Stimulated activated naive CD8-positive, alpha-beta T cell treated with anti-CD3 and anti-CD28 coated beads, Interleukin-15, amount 100 ng/mL, for 72 hours (primary cell): ENCODE data around the gene IRF2BP1.
A peak's percentile ranks its signal among the peaks of the same experiment; 100 is the strongest.
"Not testable (repeated sequence)": the region's sequence is repeated elsewhere in the genome, so short reads cannot be mapped to it uniquely, and the experiment has no call there.

ENCODE experiments used
- ATAC-seq: fragments of 150-1000 bp; cut with Tn5 transposase; 2 replicates; pipeline ENCODE4 v1.10.0; 2021; ENCODE audit warnings: mild to moderate bottlenecking, moderate library complexity
- DNase-seq, 2 donors: peaks; one replicate each; pipeline ENCODE4 v3.0.0; 2021 to 2022
- H3K27ac Mint-ChIP-seq, 2 donors: one replicate each; pipeline ENCODE4 v1.8.0; 2022; ENCODE audit warnings: mild to moderate bottlenecking in 2 of 2, mixed read lengths in 2 of 2, moderate library complexity in 2 of 2
- H3K27me3 Mint-ChIP-seq: one replicate; pipeline ENCODE4 v1.8.0; 2022; ENCODE audit warnings: mixed read lengths
- H3K4me1 Mint-ChIP-seq: one replicate; pipeline ENCODE4 v1.8.0; 2022; ENCODE audit warnings: mild to moderate bottlenecking, mixed read lengths
- H3K4me3 Mint-ChIP-seq, 2 donors: one replicate each; pipeline ENCODE4 v1.8.0; 2022; ENCODE audit warnings: mild to moderate bottlenecking in 2 of 2, mixed read lengths in 2 of 2, moderate library complexity in 1 of 2
- H3K9me3 Mint-ChIP-seq, 2 donors: one replicate each; pipeline ENCODE4 v1.8.0; 2022; ENCODE audit warnings: mixed read lengths in 2 of 2

Gene IRF2BP1

GRCh38 chr19:45913874-45914830 lies 28.2 kb upstream of the IRF2BP1 start, which contains the start of gene NANOS2:
NANOS2 (minus strand) TSS chr19:45914778; CDS start chr19:45914693, 85 bp downstream.
- ATAC-seq (no peak), DNase-seq (no peak)
- peaks cover 63% of the 10 kb centered on the region for H3K27me3 Mint-ChIP-seq
- no peak within 1 kb of the TSS for H3K4me3 Mint-ChIP-seq
- H3K27ac Mint-ChIP-seq: no peak within 1 kb of the TSS
- peaks cover 20% of the 10 kb centered on the region for H3K4me1 Mint-ChIP-seq
- H3K9me3 Mint-ChIP-seq: no peaks in the 10 kb centered on the region

- no peak overlapping the region for H3K4me3 Mint-ChIP-seq
- H3K4me1 Mint-ChIP-seq: peaks cover 1% of the 10 kb centered on the region
- no peaks in the 10 kb centered on the region for H3K9me3 Mint-ChIP-seq
- DNase-seq: no peak
- H3K27ac Mint-ChIP-seq: no peak overlapping the region
- peaks cover 51% of the 10 kb centered on the region for H3K27me3 Mint-ChIP-seq
- no peak for ATAC-seq
Observed at GRCh38 chr19:45911291-45911690, 25.4 kb upstream of the IRF2BP1 start.

GRCh38 chr19:45908956-45909355 lies 23.0 kb upstream of the IRF2BP1 start:
- ATAC-seq: peak; percentile 39
- no peak overlapping the region for H3K4me3 Mint-ChIP-seq
- H3K27ac Mint-ChIP-seq: no peak overlapping the region
- no peaks in the 10 kb centered on the region for H3K9me3 Mint-ChIP-seq
- peaks cover 42% of the 10 kb centered on the region for H3K27me3 Mint-ChIP-seq
- no peak for DNase-seq
- H3K4me1 Mint-ChIP-seq: no peaks in the 10 kb centered on the region

- H3K4me3 Mint-ChIP-seq: no peak overlapping the region
- H3K27me3 Mint-ChIP-seq: peaks cover 23% of the 10 kb centered on the region
- H3K27ac Mint-ChIP-seq: no peak overlapping the region
Observed at GRCh38 chr19:45906221-45906620, 20.3 kb upstream of the IRF2BP1 start.

GRCh38 chr19:45905011-45905410 lies 19.1 kb upstream of the IRF2BP1 start:
- no peak for ATAC-seq
- Mint-ChIP-seq H3K4me1 (peaks cover 31% of the 10 kb centered on the region), H3K27me3 (peaks cover 13% of the 10 kb centered on the region), H3K9me3 (no peaks in the 10 kb centered on the region), H3K27ac (no peak overlapping the region), H3K4me3 (no peak overlapping the region)
- no peak for DNase-seq

More at GRCh38 chr19:45906221-45906620, 20.3 kb upstream of the IRF2BP1 start:
- H3K9me3 Mint-ChIP-seq: no peaks in the 10 kb centered on the region
- ATAC-seq (no peak), DNase-seq (no peak)
- peaks cover 19% of the 10 kb centered on the region for H3K4me1 Mint-ChIP-seq

- peak overlapping the region in 1 of 2 donors; percentile 96 for H3K27ac Mint-ChIP-seq
- DNase-seq: peak; percentile 100
- peaks cover 8% of the 10 kb centered on the region for H3K27me3 Mint-ChIP-seq
- peak; percentile 88 for ATAC-seq
- H3K9me3 Mint-ChIP-seq: no peaks in the 10 kb centered on the region
- peak overlapping the region; percentile 95 to 96 for H3K4me3 Mint-ChIP-seq
- peaks cover 33% of the 10 kb centered on the region for H3K4me1 Mint-ChIP-seq
Observed at GRCh38 chr19:45902651-45903625, 17.0 kb upstream of the IRF2BP1 start.

GRCh38 chr19:45901912-45902650 lies 16.1 kb upstream of the IRF2BP1 start, which contains the start of gene MYPOP:
MYPOP (minus strand) TSS chr19:45902613; CDS start chr19:45901773, 840 bp downstream.
- Mint-ChIP-seq H3K4me1 (peaks cover 33% of the 10 kb centered on the region), H3K4me3 (peak within 1 kb of the TSS; percentile 95 to 96), H3K9me3 (no peaks in the 10 kb centered on the region), H3K27me3 (peaks cover 8% of the 10 kb centered on the region), H3K27ac (peak within 1 kb of the TSS; percentile 70 to 96)
- DNase-seq (no peak), ATAC-seq (peak; percentile 8)

- Mint-ChIP-seq H3K27ac (no peak overlapping the region), H3K4me3 (peak overlapping the region; percentile 79 to 96), H3K4me1 (peaks cover 33% of the 10 kb centered on the region), H3K9me3 (no peaks in the 10 kb centered on the region), H3K27me3 (peaks cover 8% of the 10 kb centered on the region)
- DNase-seq (peak; percentile 39 to 63), ATAC-seq (peak; percentile 29)
Observed at GRCh38 chr19:45901432-45901911, 15.5 kb upstream of the IRF2BP1 start.

GRCh38 chr19:45900738-45901431 lies 14.9 kb upstream of the IRF2BP1 start:
- Mint-ChIP-seq H3K9me3 (no peaks in the 10 kb centered on the region), H3K4me3 (peak overlapping the region; percentile 35 to 79), H3K4me1 (peaks cover 33% of the 10 kb centered on the region), H3K27ac (no peak overlapping the region), H3K27me3 (peaks cover 8% of the 10 kb centered on the region)
- DNase-seq: no peak
- no peak for ATAC-seq

GRCh38 chr19:45899919-45900589 lies 14.1 kb upstream of the IRF2BP1 start:
- Mint-ChIP-seq H3K27ac (no peak overlapping the region), H3K4me1 (peaks cover 33% of the 10 kb centered on the region), H3K27me3 (peaks cover 8% of the 10 kb centered on the region), H3K9me3 (no peaks in the 10 kb centered on the region), H3K4me3 (peak overlapping the region in 1 of 2 donors; percentile 35)
- ATAC-seq (no peak), DNase-seq (no peak)

GRCh38 chr19:45899253-45899652 lies 13.3 kb upstream of the IRF2BP1 start:
- no peaks in the 10 kb centered on the region for H3K9me3 Mint-ChIP-seq
- no peak overlapping the region for H3K4me3 Mint-ChIP-seq
- H3K4me1 Mint-ChIP-seq: peaks cover 33% of the 10 kb centered on the region
- no peak overlapping the region for H3K27ac Mint-ChIP-seq
- no peak for ATAC-seq
- DNase-seq: no peak
- peaks cover 7% of the 10 kb centered on the region for H3K27me3 Mint-ChIP-seq

GRCh38 chr19:45897261-45897812 lies 11.4 kb upstream of the IRF2BP1 start:
- Mint-ChIP-seq H3K4me3 (no peak overlapping the region), H3K27me3 (no peaks in the 10 kb centered on the region), H3K4me1 (peaks cover 30% of the 10 kb centered on the region), H3K9me3 (no peaks in the 10 kb centered on the region), H3K27ac (no peak overlapping the region)
- DNase-seq (no peak), ATAC-seq (no peak)

- H3K4me1 Mint-ChIP-seq: peaks cover 20% of the 10 kb centered on the region
- H3K27ac Mint-ChIP-seq, H3K4me3 Mint-ChIP-seq, H3K9me3 Mint-ChIP-seq, H3K27me3 Mint-ChIP-seq, ATAC-seq, DNase-seq: not testable (repeated sequence)
Observed at GRCh38 chr19:45895983-45896599, 10.2 kb upstream of the IRF2BP1 start.
